HepG2 (cell line): Measurements from ENCODE around the gene MBNL3. TPM values are rescaled to one million over a fixed set of nuclear protein-coding genes. Genes with fewer than 3 reads are reported as not detected.

Source experiments
- ARID4A ChIP-seq: sonication (generic); formaldehyde crosslinking; IDR thresholded peaks from 2 replicates; pipeline ENCODE4 v1.5.0; 2020; ENCODE audit warnings: mild to moderate bottlenecking, missing genetic modification reagents, borderline replicate concordance
- ATF4 ChIP-seq, 2 experiments: fragments of 450-650 bp in 1 of 2; sonication (generic) in 1 of 2; formaldehyde crosslinking; IDR thresholded peaks; 2 replicates each; pipeline versions ENCODE4 v1.5.0 to v1.8.0; 2020 to 2022; ENCODE audit warnings: mild to moderate bottlenecking in 1 of 2, missing genetic modification reagents in 1 of 2
- ETV5 ChIP-seq: IDR thresholded peaks from 2 replicates; pipeline ENCODE4 v1.6.1; 2018; ENCODE audit warnings: missing biosample characterization, missing genetic modification reagents, inconsistent platforms, borderline replicate concordance
- FOSL2 ChIP-seq: sonication (generic); formaldehyde crosslinking; IDR thresholded peaks from 2 replicates; pipeline ENCODE4 v1.4.0; 2020; ENCODE audit warnings: missing genetic modification reagents
- FOXA1 ChIP-seq, 2 experiments: fragments of 450-650 bp in 1 of 2; sonication (generic) in 1 of 2; formaldehyde crosslinking in 1 of 2; IDR thresholded peaks; 2 replicates each; pipeline versions ENCODE4 v1.4.0 to v1.6.1; 2016 to 2020; ENCODE audit warnings: missing genetic modification reagents in 1 of 2
- HNF4A ChIP-seq: sonication (generic); formaldehyde crosslinking; IDR thresholded peaks from 2 replicates; pipeline ENCODE4 v1.4.0; 2020; ENCODE audit warnings: missing genetic modification reagents
- HOMEZ ChIP-seq: IDR thresholded peaks from 2 replicates; pipeline ENCODE4 v1.6.1; 2016; ENCODE audit warnings: low read depth
- HOXA3 ChIP-seq: sonication (generic); formaldehyde crosslinking; IDR thresholded peaks from 2 replicates; pipeline ENCODE4 v1.5.0; 2020; ENCODE audit warnings: missing genetic modification reagents
- KAT8 ChIP-seq: IDR thresholded peaks from 2 replicates; pipeline ENCODE4 v1.6.1; 2016; ENCODE audit warnings: missing genetic modification reagents, missing compliant biosample characterization
- NR2C2 ChIP-seq: sonication (generic); formaldehyde crosslinking; IDR thresholded peaks from 2 replicates; pipeline ENCODE4 v1.4.0; 2020; ENCODE audit warnings: missing genetic modification reagents, mild to moderate bottlenecking, moderate library complexity, borderline replicate concordance
- NR2F2 ChIP-seq: IDR thresholded peaks from 2 replicates; pipeline ENCODE4 v1.6.1; 2012; ENCODE audit warnings: low read depth, inconsistent platforms, borderline replicate concordance
- NR2F6 ChIP-seq, 2 experiments: IDR thresholded peaks; 2 replicates each; pipeline ENCODE4 v1.6.1; 2016; ENCODE audit warnings: antibody characterized with exemption in 1 of 2, mild to moderate bottlenecking in 1 of 2
- PLRG1 ChIP-seq: fragments of 450-650 bp; conservative IDR thresholded peaks from 2 replicates; pipeline ENCODE4 v1.6.1; 2016
- RARA ChIP-seq: IDR thresholded peaks from 2 replicates; pipeline ENCODE4 v1.6.1; 2016; ENCODE audit warnings: missing genetic modification reagents, missing compliant biosample characterization
- SIX1 ChIP-seq: sonication (generic); formaldehyde crosslinking; IDR thresholded peaks from 2 replicates; pipeline ENCODE4 v1.4.0; 2020; ENCODE audit warnings: missing genetic modification reagents, borderline replicate concordance
- SOX5 ChIP-seq: IDR thresholded peaks from 2 replicates; pipeline ENCODE4 v1.6.1; 2016; ENCODE audit warnings: borderline replicate concordance
- SOX6 ChIP-seq, 2 experiments: fragments of 450-650 bp in 1 of 2; sonication (generic) in 1 of 2; formaldehyde crosslinking in 1 of 2; IDR thresholded peaks; 2 replicates each; pipeline versions ENCODE4 v1.4.0 to v1.6.1; 2017 to 2020; ENCODE audit warnings: antibody characterized with exemption in 1 of 2, mild to moderate bottlenecking in 1 of 2, missing genetic modification reagents in 1 of 2
- SP5 ChIP-seq: IDR thresholded peaks from 2 replicates; pipeline ENCODE4 v1.6.1; 2016; ENCODE audit warnings: low read depth, borderline replicate concordance
- SRY ChIP-seq: sonication (generic); formaldehyde crosslinking; IDR thresholded peaks from 2 replicates; pipeline ENCODE4 v1.8.0; 2022; ENCODE audit warnings: mild to moderate bottlenecking, missing genetic modification reagents
- TBL1XR1 ChIP-seq: fragments of 150-350 bp; IDR thresholded peaks from 2 replicates; pipeline ENCODE4 v1.6.1; 2014; ENCODE audit warnings: borderline replicate concordance, low read length; ENCODE audit not compliant: partially characterized antibody
- TCF7 ChIP-seq: sonication (generic); IDR thresholded peaks from 2 replicates; pipeline ENCODE4 v1.6.1; 2016; ENCODE audit warnings: antibody characterized with exemption, low read depth
- ZEB1 ChIP-seq: IDR thresholded peaks from 2 replicates; pipeline ENCODE4 v1.6.1; 2012; ENCODE audit warnings: mild to moderate bottlenecking, low read depth, inconsistent platforms; ENCODE audit not compliant: insufficient replicate concordance
- ZNF670 ChIP-seq: sonication (generic); formaldehyde crosslinking; IDR thresholded peaks from 2 replicates; pipeline ENCODE4 v1.8.0; 2022; ENCODE audit warnings: mild to moderate bottlenecking, missing genetic modification reagents, borderline replicate concordance
- polyA plus RNA-seq, 8 experiments: library from polyadenylated mRNA; depleted of rRNA in 3 of 8; stranded (reverse) in 7 of 8; unstranded in 1 of 8; fragments of >200 nt; fragmentation: Illumina TruSeq in 4 of 8; extraction: Trizol in 4 of 8; gene quantifications; 2 replicates each; pipeline versions ENCODE4 v1.2.1 to v1.2.3, GENCODE V29; 2011 to 2016; ENCODE audit warnings: low read depth in 4 of 8, missing spikeins in 1 of 8, mixed read lengths in 1 of 8; ENCODE audit not compliant: insufficient read depth in 1 of 8
- total RNA-seq, 5 experiments: library from RNA; depleted of rRNA; stranded (reverse); fragments of >200 nt; fragmentation: Illumina TruSeq; extraction: Trizol; gene quantifications; 2 replicates each; pipeline ENCODE4 v1.2.3, GENCODE V29; 2016; ENCODE audit warnings: low read depth in 1 of 5
- TF ChIP-seq, protein P1 (sequence below): IDR thresholded peaks from 2 replicates; pipeline ENCODE4 v1.6.1; 2016; ENCODE audit warnings: control low read depth

Gene MBNL3
- total and polyA plus RNA-seq, 2 of the 13 experiments (the other 11 are each of a cell fraction or from before 2014, with no cell fraction given), result 155 to 257 TPM

DNA sequence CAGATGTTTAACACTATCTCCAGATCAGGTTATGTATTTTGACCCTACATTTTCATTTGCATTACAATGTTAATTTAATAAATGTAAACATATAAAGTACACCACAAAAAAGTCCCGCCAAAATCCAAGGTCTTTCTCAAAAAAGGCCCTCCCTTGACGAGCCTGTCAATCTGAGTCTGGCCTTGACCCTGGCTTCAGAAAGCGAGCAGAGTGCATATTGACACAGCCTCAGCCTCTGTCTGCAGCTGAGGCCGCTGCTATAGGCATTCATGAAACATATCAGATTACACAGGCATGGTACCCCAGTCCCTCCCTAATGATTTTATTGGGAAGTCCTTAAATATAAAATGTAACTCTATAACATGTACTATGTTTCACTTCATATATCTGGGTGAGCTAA, 6.2 kb downstream of the MBNL3 start (continued):
- TF ChIP-seq HOMEZ (CRISPR knock-in tag), result 0 out of 2 replicates have a peak, but pooled peaks have one; percentile 35
- TF ChIP-seq FOSL2 (CRISPR knock-in tag), result peak; percentile 64
- peak; percentile 83 for TF ChIP-seq TBL1XR1
- 0 out of 4 replicates have a peak, but pooled peaks of 1 of the 2 experiments have one; percentile 19 for TF ChIP-seq ATF4 (CRISPR knock-in tag; IDR thresholded peaks at IDR 0.05)
- no peak for TF ChIP-seq SOX6 (IDR thresholded peaks at IDR 0.05)
- peak; percentile 91 for TF ChIP-seq SOX6 (CRISPR knock-in tag; IDR thresholded peaks at IDR 0.05)
- TF ChIP-seq NR2F2, result peak; percentile 89
- peak; percentile 96 for TF ChIP-seq RARA (CRISPR knock-in tag)
- peak; percentile 63 for TF ChIP-seq SP5 (CRISPR knock-in tag)
- peak; percentile 51; the same call in 1 of the 2 replicates for TF ChIP-seq ETV5 (CRISPR knock-in tag)
- peak; percentile 38 for TF ChIP-seq ZEB1
- peak; percentile 96 for TF ChIP-seq NR2F6 (IDR thresholded peaks at IDR 0.05)
- peak; percentile 96 for TF ChIP-seq NR2F6 (CRISPR knock-in tag; IDR thresholded peaks at IDR 0.05)
- peak; percentile 73 for TF ChIP-seq NR2C2 (CRISPR knock-in tag)
- TF ChIP-seq SIX1 (CRISPR knock-in tag), result peak; percentile 99
- TF ChIP-seq HNF4A (CRISPR knock-in tag), result peak; percentile 94
- peak; percentile 49; the same call in 1 of the 2 replicates for TF ChIP-seq ZNF670 (CRISPR knock-in tag)
- no peak for TF ChIP-seq SRY (CRISPR knock-in tag)
- peak; percentile 87 for TF ChIP-seq TCF7
- TF ChIP-seq PLRG1, result no peak
- 0 out of 2 replicates have a peak, but pooled peaks have one; percentile 38 for TF ChIP-seq KAT8 (CRISPR knock-in tag)
- peak; percentile 69 for TF ChIP-seq HOXA3
- TF ChIP-seq, protein P1, sequence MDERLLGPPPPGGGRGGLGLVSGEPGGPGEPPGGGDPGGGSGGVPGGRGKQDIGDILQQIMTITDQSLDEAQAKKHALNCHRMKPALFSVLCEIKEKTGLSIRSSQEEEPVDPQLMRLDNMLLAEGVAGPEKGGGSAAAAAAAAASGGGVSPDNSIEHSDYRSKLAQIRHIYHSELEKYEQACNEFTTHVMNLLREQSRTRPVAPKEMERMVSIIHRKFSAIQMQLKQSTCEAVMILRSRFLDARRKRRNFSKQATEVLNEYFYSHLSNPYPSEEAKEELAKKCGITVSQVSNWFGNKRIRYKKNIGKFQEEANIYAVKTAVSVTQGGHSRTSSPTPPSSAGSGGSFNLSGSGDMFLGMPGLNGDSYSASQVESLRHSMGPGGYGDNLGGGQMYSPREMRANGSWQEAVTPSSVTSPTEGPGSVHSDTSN (CRISPR knock-in tag), result peak; percentile 82
- peak; percentile 53 for TF ChIP-seq FOXA1 (IDR thresholded peaks at IDR 0.05)
- peak; percentile 96 for TF ChIP-seq FOXA1 (CRISPR knock-in tag; IDR thresholded peaks at IDR 0.05)
- TF ChIP-seq ARID4A (CRISPR knock-in tag), result peak; percentile 15; the same call in 1 of the 2 replicates
- peak; percentile 84 for TF ChIP-seq SOX5 (CRISPR knock-in tag)
